Measurements from ENCODE around the gene DEPDC1.
"Not testable (repeated sequence)": the region's sequence is repeated elsewhere in the genome, so short reads cannot be mapped to it uniquely, and the experiment has no call there.

Gene DEPDC1

GRCh38 chr1:68481041-68481440, 15.8 kb downstream of the DEPDC1 start:
- Histone ChIP-seq H3K79me2 (ENCODE audit: insufficient read depth, low read length) (no peaks in the 10 kb centered on the region), H3F3A (ENCODE audit: insufficient read depth) (no peaks in the 10 kb centered on the region; the same call in 1 of the 2 replicates), H3K4me3 (ENCODE audit: insufficient read depth, low read length, poor library complexity, severe bottlenecking) (no peak overlapping the region), H3K9me2 (replicated peaks; ENCODE audit: insufficient read depth, low read length) (no peaks in the 10 kb centered on the region), H3K36me3 (ENCODE audit: low read length) (peaks cover 69% of the 10 kb centered on the region), H3K9ac (ENCODE audit: low read length) (no peak overlapping the region), H3K9me3 (ENCODE audit: insufficient read depth, low read length) (no peaks in the 10 kb centered on the region), H2AFZ (ENCODE audit: low read depth, low read length, severe bottlenecking) (no peak overlapping the region), H3K4me2 (ENCODE audit: low read depth, low read length, poor library complexity, severe bottlenecking) (no peak overlapping the region), H4K20me1 (ENCODE audit: low read depth, low read length) (no peaks in the 10 kb centered on the region), H3K27me3 (ENCODE audit: low read length) (no peaks in the 10 kb centered on the region), H3K27ac (ENCODE audit: low read depth, low read length) (no peak overlapping the region)
- no peak for TF ChIP-seq EZH2phosphoT487 (conservative IDR thresholded peaks at IDR 0.05; ENCODE audit: low read length)
- TF ChIP-seq CTCF (IDR thresholded peaks at IDR 0.05; ENCODE audit: insufficient read depth, low read length, poor library complexity, severe bottlenecking): no peak

DNA sequence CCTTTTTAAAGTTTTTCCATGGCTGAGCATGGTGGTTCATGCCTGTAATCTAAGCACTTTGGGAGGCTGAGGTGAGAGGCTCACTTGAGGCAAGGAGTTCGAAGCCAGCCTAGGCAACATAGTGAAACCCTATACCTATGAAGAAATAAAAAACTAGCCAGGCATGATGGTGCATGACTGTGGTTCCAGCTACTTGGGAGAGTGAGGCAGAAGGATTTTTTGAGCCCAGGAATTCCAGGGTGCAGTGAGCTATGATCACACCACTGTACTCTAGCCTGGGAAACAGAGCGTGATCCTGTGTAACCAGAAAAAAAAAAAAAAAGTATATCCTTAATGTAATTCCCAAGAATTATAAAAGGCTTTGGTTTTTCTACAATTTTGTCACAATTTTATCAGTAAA, 17.4 kb downstream of the DEPDC1 start:
- no peaks in the 10 kb centered on the region for H3K9me3 ChIP-seq (ENCODE audit: insufficient read depth, low read length)
- no peaks in the 10 kb centered on the region for H3K79me2 ChIP-seq (ENCODE audit: insufficient read depth, low read length)
- H3K4me2 ChIP-seq (ENCODE audit: low read depth, low read length, poor library complexity, severe bottlenecking): no peak overlapping the region
- no peak overlapping the region for H2AFZ ChIP-seq (ENCODE audit: low read depth, low read length, severe bottlenecking)
- H3K27me3 ChIP-seq (ENCODE audit: low read length): no peaks in the 10 kb centered on the region
- no peak overlapping the region for H3K4me3 ChIP-seq (ENCODE audit: insufficient read depth, low read length, poor library complexity, severe bottlenecking)
- TF ChIP-seq EZH2phosphoT487 (conservative IDR thresholded peaks at IDR 0.05; ENCODE audit: low read length) (no peak), CTCF (IDR thresholded peaks at IDR 0.05; ENCODE audit: insufficient read depth, low read length, poor library complexity, severe bottlenecking) (no peak)
- no peaks in the 10 kb centered on the region for H3K9me2 ChIP-seq (replicated peaks; ENCODE audit: insufficient read depth, low read length)
- H4K20me1 ChIP-seq (ENCODE audit: low read depth, low read length): no peaks in the 10 kb centered on the region
- H3F3A ChIP-seq (ENCODE audit: insufficient read depth): peaks cover 2% of the 10 kb centered on the region; the same call in 1 of the 2 replicates
- H3K27ac ChIP-seq (ENCODE audit: low read depth, low read length): no peak overlapping the region
- no peak overlapping the region for H3K9ac ChIP-seq (ENCODE audit: low read length)
- peaks cover 66% of the 10 kb centered on the region for H3K36me3 ChIP-seq (ENCODE audit: low read length)

- no peaks in the 10 kb centered on the region for H3K79me2 ChIP-seq (ENCODE audit: insufficient read depth, low read length)
- peaks cover 6% of the 10 kb centered on the region; the same call in 1 of the 2 replicates for H3F3A ChIP-seq (ENCODE audit: insufficient read depth)
- TF ChIP-seq EZH2phosphoT487 (conservative IDR thresholded peaks at IDR 0.05; ENCODE audit: low read length) (no peak), CTCF (IDR thresholded peaks at IDR 0.05; ENCODE audit: insufficient read depth, low read length, poor library complexity, severe bottlenecking) (no peak)
- peaks cover 59% of the 10 kb centered on the region for H3K36me3 ChIP-seq (ENCODE audit: low read length)
- no peak overlapping the region for H3K27ac ChIP-seq (ENCODE audit: low read depth, low read length)
- H3K9ac ChIP-seq (ENCODE audit: low read length): no peak overlapping the region
- no peaks in the 10 kb centered on the region for H3K9me2 ChIP-seq (replicated peaks; ENCODE audit: insufficient read depth, low read length)
- H3K4me3 ChIP-seq (ENCODE audit: insufficient read depth, low read length, poor library complexity, severe bottlenecking): no peak overlapping the region
- H4K20me1 ChIP-seq (ENCODE audit: low read depth, low read length): no peaks in the 10 kb centered on the region
- no peak overlapping the region for H3K4me2 ChIP-seq (ENCODE audit: low read depth, low read length, poor library complexity, severe bottlenecking)
- H3K9me3 ChIP-seq (ENCODE audit: insufficient read depth, low read length): no peaks in the 10 kb centered on the region
- H3K27me3 ChIP-seq (ENCODE audit: low read length): no peaks in the 10 kb centered on the region
- no peak overlapping the region for H2AFZ ChIP-seq (ENCODE audit: low read depth, low read length, severe bottlenecking)
Observed at GRCh38 chr1:68478662-68479061, 18.2 kb downstream of the DEPDC1 start.

GRCh38 chr1:68476626-68477025, 20.3 kb downstream of the DEPDC1 start:
- not testable (repeated sequence) for H3K4me3 ChIP-seq (ENCODE audit: insufficient read depth, low read length, poor library complexity, severe bottlenecking); H3K27me3 ChIP-seq (ENCODE audit: low read length); H3K27ac ChIP-seq (ENCODE audit: low read depth, low read length); H3K9me3 ChIP-seq (ENCODE audit: insufficient read depth, low read length); H3K9ac ChIP-seq (ENCODE audit: low read length); H3K79me2 ChIP-seq (ENCODE audit: insufficient read depth, low read length); H3F3A ChIP-seq (ENCODE audit: insufficient read depth); H4K20me1 ChIP-seq (ENCODE audit: low read depth, low read length); H3K4me2 ChIP-seq (ENCODE audit: low read depth, low read length, poor library complexity, severe bottlenecking); H2AFZ ChIP-seq (ENCODE audit: low read depth, low read length, severe bottlenecking); H3K9me2 ChIP-seq (replicated peaks; ENCODE audit: insufficient read depth, low read length)
- H3K36me3 ChIP-seq (ENCODE audit: low read length): peaks cover 47% of the 10 kb centered on the region
